ENCODE measurements around the gene PCDHGA1. TPM values are rescaled to one million over a fixed set of nuclear protein-coding genes. Genes with fewer than 3 reads are reported as not detected.

The PCDHGA1 gene
- total RNA-seq, 1 experiment from 2014 or later: 0.04 TPM

DNA sequence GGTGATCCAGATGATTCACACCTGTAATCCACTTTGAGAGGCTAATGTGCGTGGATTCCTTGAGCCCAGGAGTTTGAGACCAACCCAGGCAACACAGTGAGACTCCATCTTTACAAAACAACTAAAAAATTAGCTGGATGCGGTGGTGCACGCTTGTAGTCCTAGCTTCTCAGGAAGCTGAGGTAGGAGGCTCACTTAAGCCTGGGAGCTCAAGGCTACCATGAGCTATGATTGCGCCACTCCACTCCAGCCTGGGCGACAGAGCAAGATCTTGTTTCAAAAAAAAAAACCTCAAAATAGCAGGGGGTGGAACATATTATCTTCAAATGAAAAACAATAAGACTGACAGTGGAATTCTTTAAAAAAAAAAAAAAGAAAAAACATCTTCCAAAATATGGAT is 217.6 kb downstream of the PCDHGA1 start:
- Histone ChIP-seq H3K36me3 (ENCODE audit: low read depth, low read length) (peaks cover 51% of the 10 kb centered on the region), H3K4me2 (ENCODE audit: low read length) (no peak overlapping the region), H3K4me1 (ENCODE audit: insufficient read depth, low read length) (no peaks in the 10 kb centered on the region), H3K4me3 (ENCODE audit: low read length) (no peak overlapping the region), H3K9me2 (replicated peaks; ENCODE audit: low read length) (no peaks in the 10 kb centered on the region), H3K27ac (ENCODE audit: low read length) (no peak overlapping the region), H2AFZ (ENCODE audit: low read length) (no peak overlapping the region), H3K79me2 (ENCODE audit: low read length) (no peaks in the 10 kb centered on the region), H3K9me3 (ENCODE audit: low read length) (no peaks in the 10 kb centered on the region), H3K27me3 (ENCODE audit: low read length) (no peaks in the 10 kb centered on the region), H4K20me1 (ENCODE audit: low read length) (no peaks in the 10 kb centered on the region), H3F3A (ENCODE audit: low read length, unreplicated experiment) (no peaks in the 10 kb centered on the region), H3K9ac (ENCODE audit: low read length) (no peak overlapping the region)
- ChIA-PET CTCF (no interaction called here), POLR2A (ENCODE audit: unreplicated experiment) (no interaction called here)
- ATAC-seq (no peak), DNase-seq (no peak)
- intact Hi-C loops (cut with micrococcal nuclease): no loop called here
- BruUV-seq (replicated peaks): no TSS peak
- TF ChIP-seq, protein P1, sequence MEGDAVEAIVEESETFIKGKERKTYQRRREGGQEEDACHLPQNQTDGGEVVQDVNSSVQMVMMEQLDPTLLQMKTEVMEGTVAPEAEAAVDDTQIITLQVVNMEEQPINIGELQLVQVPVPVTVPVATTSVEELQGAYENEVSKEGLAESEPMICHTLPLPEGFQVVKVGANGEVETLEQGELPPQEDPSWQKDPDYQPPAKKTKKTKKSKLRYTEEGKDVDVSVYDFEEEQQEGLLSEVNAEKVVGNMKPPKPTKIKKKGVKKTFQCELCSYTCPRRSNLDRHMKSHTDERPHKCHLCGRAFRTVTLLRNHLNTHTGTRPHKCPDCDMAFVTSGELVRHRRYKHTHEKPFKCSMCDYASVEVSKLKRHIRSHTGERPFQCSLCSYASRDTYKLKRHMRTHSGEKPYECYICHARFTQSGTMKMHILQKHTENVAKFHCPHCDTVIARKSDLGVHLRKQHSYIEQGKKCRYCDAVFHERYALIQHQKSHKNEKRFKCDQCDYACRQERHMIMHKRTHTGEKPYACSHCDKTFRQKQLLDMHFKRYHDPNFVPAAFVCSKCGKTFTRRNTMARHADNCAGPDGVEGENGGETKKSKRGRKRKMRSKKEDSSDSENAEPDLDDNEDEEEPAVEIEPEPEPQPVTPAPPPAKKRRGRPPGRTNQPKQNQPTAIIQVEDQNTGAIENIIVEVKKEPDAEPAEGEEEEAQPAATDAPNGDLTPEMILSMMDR (conservative IDR thresholded peaks at IDR 0.05; ENCODE audit: low read depth, low read length): no peak
- TF ChIP-seq EZH2phosphoT487 (IDR thresholded peaks at IDR 0.05; ENCODE audit: borderline replicate concordance, low read length) (no peak), EZH2 (IDR thresholded peaks at IDR 0.05; ENCODE audit: low read length, unreplicated experiment) (no peak)

- Histone ChIP-seq H3K4me2 (ENCODE audit: low read length) (peak overlapping the region; percentile 74), H2AFZ (ENCODE audit: low read length) (peak overlapping the region; percentile 48; the same call in 1 of the 2 replicates), H3K79me2 (ENCODE audit: low read length) (0 out of 2 replicates have a peak, but pooled peaks cover 4% of the 10 kb centered on the region), H3K36me3 (ENCODE audit: low read depth, low read length) (peaks cover 29% of the 10 kb centered on the region; the same call in 1 of the 2 replicates), H3K9me3 (ENCODE audit: low read length) (no peaks in the 10 kb centered on the region), H4K20me1 (ENCODE audit: low read length) (no peaks in the 10 kb centered on the region), H3F3A (ENCODE audit: low read length, unreplicated experiment) (no peaks in the 10 kb centered on the region), H3K9me2 (replicated peaks; ENCODE audit: low read length) (no peaks in the 10 kb centered on the region), H3K27ac (ENCODE audit: low read length) (peak overlapping the region; percentile 98), H3K9ac (ENCODE audit: low read length) (peak overlapping the region; percentile 74), H3K4me3 (ENCODE audit: low read length) (peak overlapping the region; percentile 38), H3K4me1 (ENCODE audit: insufficient read depth, low read length) (peaks cover 36% of the 10 kb centered on the region), H3K27me3 (ENCODE audit: low read length) (no peaks in the 10 kb centered on the region)
- TF ChIP-seq EZH2phosphoT487 (IDR thresholded peaks at IDR 0.05; ENCODE audit: borderline replicate concordance, low read length): no peak
- no peak for TF ChIP-seq EZH2 (IDR thresholded peaks at IDR 0.05; ENCODE audit: low read length, unreplicated experiment)
- TF ChIP-seq, protein P1 (conservative IDR thresholded peaks at IDR 0.05; ENCODE audit: low read depth, low read length): peak; percentile 84
- ATAC-seq (peak; percentile 80), DNase-seq (peak; percentile 93)
- POLR2A ChIA-PET (ENCODE audit: unreplicated experiment): no interaction called here
- CTCF ChIA-PET: interaction anchor here (0.9 to 1.3 kb wide), 3 partner anchors 193 to 463 kb away, joined by 3 to 9 read pairs (median 8); partner anchors contain the start of genes PCDHB2, PCDHGA1 and PCDHGA5
- no TSS peak for BruUV-seq (replicated peaks)
- intact Hi-C loops (cut with micrococcal nuclease): no loop called here
These were observed 227.4 kb downstream of the PCDHGA1 start for GRCh38 chr5:141557681-141558136.

DNA sequence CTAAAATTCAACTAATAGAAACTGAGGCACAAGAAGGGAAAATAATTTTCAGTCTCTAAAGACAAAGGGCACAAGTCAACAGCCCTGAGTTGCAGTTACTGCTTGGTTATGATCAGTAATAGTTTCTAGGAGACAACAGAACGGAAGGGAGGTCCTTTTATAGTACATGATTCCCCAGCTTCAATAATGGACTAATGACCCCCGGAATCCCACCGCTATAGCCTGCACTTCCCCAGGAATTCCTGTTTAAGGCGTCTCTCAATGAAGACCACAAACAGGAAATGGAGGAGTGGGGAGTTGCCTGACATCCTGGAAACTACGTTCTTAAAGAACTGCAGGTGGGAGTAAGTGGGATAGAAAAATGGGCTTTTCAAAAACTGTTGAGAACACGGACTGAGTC is 227.8 kb downstream of the PCDHGA1 start:
- Histone ChIP-seq H3K27ac (ENCODE audit: low read length) (peak overlapping the region; percentile 98), H3K9me2 (replicated peaks; ENCODE audit: low read length) (no peaks in the 10 kb centered on the region), H3K27me3 (ENCODE audit: low read length) (no peaks in the 10 kb centered on the region), H3K36me3 (ENCODE audit: low read depth, low read length) (peaks cover 31% of the 10 kb centered on the region), H3K9me3 (ENCODE audit: low read length) (no peaks in the 10 kb centered on the region), H3K4me1 (ENCODE audit: insufficient read depth, low read length) (peaks cover 36% of the 10 kb centered on the region), H4K20me1 (ENCODE audit: low read length) (no peaks in the 10 kb centered on the region), H2AFZ (ENCODE audit: low read length) (no peak overlapping the region), H3K9ac (ENCODE audit: low read length) (peak overlapping the region; percentile 74), H3K4me2 (ENCODE audit: low read length) (peak overlapping the region; percentile 63), H3K4me3 (ENCODE audit: low read length) (peak overlapping the region; percentile 38), H3F3A (ENCODE audit: low read length, unreplicated experiment) (no peaks in the 10 kb centered on the region), H3K79me2 (ENCODE audit: low read length) (0 out of 2 replicates have a peak, but pooled peaks cover 4% of the 10 kb centered on the region)
- ATAC-seq: no peak
- POLR2A ChIA-PET (ENCODE audit: unreplicated experiment): no interaction called here
- TF ChIP-seq EZH2phosphoT487 (IDR thresholded peaks at IDR 0.05; ENCODE audit: borderline replicate concordance, low read length): no peak
- TF ChIP-seq, protein P1 (conservative IDR thresholded peaks at IDR 0.05; ENCODE audit: low read depth, low read length): peak; percentile 1; the same call in 1 of the 2 replicates
- TF ChIP-seq EZH2 (IDR thresholded peaks at IDR 0.05; ENCODE audit: low read length, unreplicated experiment): no peak
- TSS peak; percentile 66 for BruUV-seq (replicated peaks)
- CTCF ChIA-PET: interaction anchor here (0.9 to 1.3 kb wide), 3 partner anchors 194 to 464 kb away, joined by 3 to 9 read pairs (median 8); partner anchors contain the start of genes PCDHB2, PCDHGA1 and PCDHGA5
- intact Hi-C loops (cut with micrococcal nuclease): no loop called here
- no peak for DNase-seq
